Measurements from ENCODE around the gene DCLK1.

Gene DCLK1

GRCh38 chr13:35936246-35936978 lies 194.8 kb downstream of the DCLK1 start:
- no peak overlapping the region for H3K4me3 ChIP-seq (replicated peaks in 1 of 2; ENCODE audit: low read depth in 2 of 2, low read length in 2 of 2)
- no peak for DNase-seq (ENCODE audit: low read depth in 2 of 2)
- no peak for TF ChIP-seq CTCF (IDR thresholded peaks at IDR 0.05; ENCODE audit: low read depth, low read length)

DNA sequence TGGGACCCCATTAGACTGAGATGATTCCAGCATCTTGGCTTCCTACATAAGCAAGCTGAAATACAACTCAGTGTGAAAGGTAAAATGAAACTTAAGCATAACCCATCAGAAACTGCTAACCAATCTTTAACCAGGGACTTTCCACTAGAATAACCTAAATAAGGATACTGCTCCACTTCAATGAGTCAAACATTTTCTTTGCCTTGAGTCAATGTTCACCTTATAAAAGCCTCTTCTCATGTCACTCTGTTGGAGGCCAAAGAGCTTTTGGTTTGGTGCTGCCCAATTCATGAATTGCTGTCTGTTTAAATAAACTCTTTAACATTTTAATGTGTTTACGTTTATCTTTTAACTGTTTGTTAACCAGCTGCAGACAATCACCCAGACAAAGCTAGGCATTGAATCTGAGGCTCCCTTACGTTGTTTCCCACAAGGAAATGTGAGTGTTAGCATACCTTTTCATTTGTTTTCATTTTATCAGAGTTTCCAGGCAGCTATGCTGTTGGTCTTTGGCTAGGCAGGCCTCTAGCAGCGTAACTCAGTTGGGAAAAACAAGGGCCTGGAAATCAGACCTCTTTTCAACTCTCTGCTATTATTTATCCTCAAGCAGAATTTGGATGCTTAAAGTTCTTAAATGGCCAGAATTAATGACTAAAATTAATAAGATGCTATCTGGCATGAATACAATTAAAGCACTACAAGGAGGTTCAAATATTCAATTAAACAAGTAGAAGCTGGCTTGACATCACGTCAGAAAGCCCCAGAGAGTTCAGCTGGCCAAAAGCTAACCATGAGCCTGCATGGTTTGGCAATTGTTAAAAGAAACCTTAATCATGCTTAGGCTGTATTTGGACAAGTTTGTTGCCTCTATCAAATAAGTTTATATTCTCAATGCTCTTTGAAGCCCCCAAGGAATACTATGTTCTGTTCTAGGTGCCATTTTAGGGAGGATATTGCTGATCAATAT lies 200.2 kb downstream of the DCLK1 start:
- H3K4me3 ChIP-seq (replicated peaks in 1 of 2; ENCODE audit: low read depth in 2 of 2, low read length in 2 of 2): no peak overlapping the region
- TF ChIP-seq CTCF (IDR thresholded peaks at IDR 0.05; ENCODE audit: low read depth, low read length): no peak
- peak in 1 of 2 donors; percentile 11 for DNase-seq (ENCODE audit: low read depth in 2 of 2)

DNA sequence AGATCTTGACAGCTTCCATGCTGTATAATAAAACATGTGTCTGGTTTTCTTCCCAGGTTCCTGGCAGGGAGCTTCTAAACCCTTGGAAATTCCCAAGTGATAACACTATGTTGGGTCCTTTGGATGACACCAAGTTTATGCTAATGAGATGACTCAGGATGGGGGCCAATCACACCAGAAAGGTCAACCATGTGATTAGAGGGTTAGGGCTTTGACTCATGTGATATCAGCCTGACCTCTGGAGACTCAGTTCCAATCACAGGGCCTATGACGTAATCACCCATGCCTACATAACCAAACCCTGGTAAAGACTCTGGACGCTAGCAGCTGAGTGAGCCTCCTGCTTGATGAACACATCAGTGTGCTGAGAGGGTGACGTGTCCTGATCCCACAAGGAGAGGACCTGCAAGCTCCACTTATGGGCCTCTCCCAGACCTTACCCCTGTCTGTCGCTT lies 203.6 kb downstream of the DCLK1 start:
- TF ChIP-seq CTCF (IDR thresholded peaks at IDR 0.05; ENCODE audit: low read depth, low read length): no peak
- peak; percentile 69 to 82 for DNase-seq (ENCODE audit: low read depth in 2 of 2)
- H3K4me3 ChIP-seq (replicated peaks in 1 of 2; ENCODE audit: low read depth in 2 of 2, low read length in 2 of 2): no peak overlapping the region

GRCh38 chr13:35926859-35927530 lies 204.2 kb downstream of the DCLK1 start:
- H3K4me3 ChIP-seq (replicated peaks in 1 of 2; ENCODE audit: low read depth in 2 of 2, low read length in 2 of 2): no peak overlapping the region
- DNase-seq (ENCODE audit: low read depth in 2 of 2): peak; percentile 6 to 39

DNA sequence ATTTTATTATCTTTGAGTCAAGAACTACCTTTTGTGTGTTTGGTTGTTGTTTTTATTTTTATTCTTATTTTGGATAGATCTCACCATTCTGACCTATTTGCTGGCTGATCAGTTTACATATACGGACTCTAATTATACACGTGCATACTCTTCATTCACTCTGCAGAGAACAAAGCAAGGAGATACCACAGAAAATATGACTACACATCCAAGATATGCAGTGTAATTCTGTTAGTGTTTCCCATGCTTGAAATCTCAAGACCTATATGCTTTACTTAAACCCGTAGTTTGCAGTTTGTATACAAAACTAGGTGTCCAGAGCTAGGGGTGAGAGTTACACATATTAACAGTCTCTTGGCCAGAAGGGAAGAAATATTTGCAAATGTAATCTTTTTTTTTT lies 205.5 kb downstream of the DCLK1 start:
- DNase-seq (ENCODE audit: low read depth in 2 of 2): peak in 1 of 2 donors; percentile 8
- no peak for TF ChIP-seq CTCF (IDR thresholded peaks at IDR 0.05; ENCODE audit: low read depth, low read length)
- H3K4me3 ChIP-seq (replicated peaks in 1 of 2; ENCODE audit: low read depth in 2 of 2, low read length in 2 of 2): no peak overlapping the region

More at GRCh38 chr13:35926859-35927530, 204.2 kb downstream of the DCLK1 start:
- TF ChIP-seq CTCF (IDR thresholded peaks at IDR 0.05; ENCODE audit: low read depth, low read length): no peak

GRCh38 chr13:35923347-35923746 lies 207.8 kb downstream of the DCLK1 start:
- TF ChIP-seq CTCF (IDR thresholded peaks at IDR 0.05; ENCODE audit: low read depth, low read length): no peak
- no peak overlapping the region for H3K4me3 ChIP-seq (replicated peaks in 1 of 2; ENCODE audit: low read depth in 2 of 2, low read length in 2 of 2)
- DNase-seq (ENCODE audit: low read depth in 2 of 2): peak; percentile 32 to 65
